A673 (cell line): ENCODE measurements around the gene WNK2. TPM values are rescaled to one million over a fixed set of nuclear protein-coding genes. Genes with fewer than 3 reads are reported as not detected.

Experiments used
- BruUV-seq: library from RNA; stranded (reverse); fragments of 400-500 nt; replicated peaks from 2 replicates; lab custom pipeline; 2021; lab: Mats Ljungman, UMichigan
- CTCF ChIA-PET: fragments of 300-600 bp; sonication (Branson Sonifier 250); formaldehyde crosslinking; loops from one replicate; lab custom pipeline; 2022; ENCODE audit warnings: antibody characterized with exemption; lab: Charles Lee
- POLR2A ChIA-PET: fragments of 300-600 bp; sonication (Branson Sonifier 250); formaldehyde crosslinking; loops from one replicate; lab custom pipeline; 2022; ENCODE audit warnings: antibody characterized with exemption; ENCODE audit not compliant: low non-redundant PET; lab: Charles Lee
- DNase-seq: peaks from one replicate; pipeline ENCODE4 v3.0.0-alpha.2; 2015; ENCODE audit warnings: low spot score
- H3K27ac ChIP-seq: fragments of 200-600 bp; sonication (generic); 2 replicates; pipeline ENCODE4 v1.5.1; 2016; ENCODE audit warnings: mixed run types, low read depth, mild to moderate bottlenecking, mixed read lengths, antibody characterized with exemption, low read length; ENCODE audit not compliant: poor library complexity, severe bottlenecking
- H3K27me3 ChIP-seq: fragments of 200-600 bp; sonication (generic); replicated peaks from 2 replicates; pipeline ENCODE4 v1.6.1; 2017; ENCODE audit warnings: mixed run types, low read depth, mild to moderate bottlenecking, mixed read lengths, antibody characterized with exemption, low read length; ENCODE audit not compliant: insufficient read depth, poor library complexity
- H3K36me3 ChIP-seq: fragments of 200-600 bp; sonication (generic); 2 replicates; pipeline ENCODE4 v1.6.1; 2016; ENCODE audit warnings: mixed run types, mild to moderate bottlenecking, mixed read lengths, antibody characterized with exemption, low read length; ENCODE audit not compliant: insufficient read depth, poor library complexity, severe bottlenecking
- H3K4me1 ChIP-seq: fragments of 200-600 bp; sonication (generic); 2 replicates; pipeline ENCODE4 v1.6.1; 2017; ENCODE audit warnings: mixed run types, mild to moderate bottlenecking, mixed read lengths, antibody characterized with exemption, low read length; ENCODE audit not compliant: insufficient read depth, poor library complexity, severe bottlenecking
- H3K4me3 ChIP-seq: fragments of 200-600 bp; sonication (generic); 2 replicates; pipeline ENCODE4 v1.5.1; 2016; ENCODE audit warnings: low read depth, mixed run types, mild to moderate bottlenecking, mixed read lengths, low read length; ENCODE audit not compliant: poor library complexity, severe bottlenecking
- H3K9me3 ChIP-seq: fragments of 200-600 bp; sonication (generic); 2 replicates; pipeline ENCODE4 v1.6.1; 2016; ENCODE audit warnings: mixed run types, low read depth, mild to moderate bottlenecking, mixed read lengths, antibody characterized with exemption, low read length; ENCODE audit not compliant: poor library complexity, severe bottlenecking
- EZH2 ChIP-seq: fragments of 200-600 bp; sonication (generic); IDR thresholded peaks from 2 replicates; pipeline ENCODE4 v1.6.1; 2017; ENCODE audit warnings: borderline replicate concordance, low read depth, mild to moderate bottlenecking, mixed read lengths, antibody characterized with exemption, low read length; ENCODE audit not compliant: poor library complexity, severe bottlenecking
- intact Hi-C: fragments of 100-400 bp; cut with micrococcal nuclease; formaldehyde crosslinking; loops from one replicate; pipeline ENCODE4 v1.10.0; 2022; ENCODE audit not compliant: unreplicated experiment
- total RNA-seq: library from RNA; stranded (reverse); gene quantifications from 2 replicates; pipeline ENCODE4 v1.2.3, GENCODE V29; 2021
- TF ChIP-seq, protein P1 (sequence below): fragments of 300-800, 200-600 bp; sonication (generic); conservative IDR thresholded peaks from 2 replicates; pipeline ENCODE4 v1.5.1; 2017; ENCODE audit warnings: low read depth, mild to moderate bottlenecking, antibody characterized with exemption, low read length, moderate library complexity, mixed read lengths

Gene WNK2
- total RNA-seq, 1 experiment from 2014 or later, result 9.6 TPM

DNA sequence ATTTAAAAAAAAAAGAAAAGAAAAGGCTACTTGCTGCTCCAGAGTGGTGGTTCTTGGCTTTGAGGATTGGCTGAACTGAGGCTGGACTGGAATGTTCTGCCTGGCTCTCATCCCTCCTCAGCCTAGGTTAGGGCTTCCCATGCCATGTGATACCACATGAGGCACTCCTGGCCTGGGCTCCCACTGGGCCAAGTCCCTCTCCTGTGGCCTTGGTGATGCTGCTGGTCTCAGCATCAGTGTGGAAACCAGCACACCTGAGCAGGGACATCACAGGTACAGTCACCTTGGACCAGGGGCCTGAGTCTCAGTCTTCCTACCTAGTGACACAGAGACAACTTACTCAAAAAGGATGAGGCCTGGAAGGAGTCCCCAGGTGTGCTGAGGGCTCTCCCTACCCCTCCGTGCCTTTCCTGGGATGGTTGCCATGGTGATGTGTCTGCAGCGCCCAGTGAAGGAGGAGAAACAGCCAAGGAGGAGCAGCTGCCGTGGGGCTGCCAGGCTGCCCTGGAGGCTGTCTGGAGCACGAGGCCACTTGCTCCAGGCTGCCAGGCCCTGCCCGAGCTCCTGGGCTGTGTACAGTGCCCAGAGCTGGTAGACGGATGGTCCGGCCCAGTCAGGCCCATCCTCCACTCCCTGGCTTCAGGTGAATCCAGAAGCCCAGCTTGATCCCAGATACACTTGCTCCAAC is 71.0 kb downstream of the WNK2 start:
- no peaks in the 10 kb centered on the region for H3K4me1 ChIP-seq
- DNase-seq, result no peak
- H3K36me3 ChIP-seq, result no peaks in the 10 kb centered on the region
- ChIA-PET CTCF (no interaction called here), POLR2A (no interaction called here)
- H3K9me3 ChIP-seq, result no peaks in the 10 kb centered on the region
- intact Hi-C loops, result no loop called here
- no peak overlapping the region for H3K27ac ChIP-seq
- TF ChIP-seq, protein P1, sequence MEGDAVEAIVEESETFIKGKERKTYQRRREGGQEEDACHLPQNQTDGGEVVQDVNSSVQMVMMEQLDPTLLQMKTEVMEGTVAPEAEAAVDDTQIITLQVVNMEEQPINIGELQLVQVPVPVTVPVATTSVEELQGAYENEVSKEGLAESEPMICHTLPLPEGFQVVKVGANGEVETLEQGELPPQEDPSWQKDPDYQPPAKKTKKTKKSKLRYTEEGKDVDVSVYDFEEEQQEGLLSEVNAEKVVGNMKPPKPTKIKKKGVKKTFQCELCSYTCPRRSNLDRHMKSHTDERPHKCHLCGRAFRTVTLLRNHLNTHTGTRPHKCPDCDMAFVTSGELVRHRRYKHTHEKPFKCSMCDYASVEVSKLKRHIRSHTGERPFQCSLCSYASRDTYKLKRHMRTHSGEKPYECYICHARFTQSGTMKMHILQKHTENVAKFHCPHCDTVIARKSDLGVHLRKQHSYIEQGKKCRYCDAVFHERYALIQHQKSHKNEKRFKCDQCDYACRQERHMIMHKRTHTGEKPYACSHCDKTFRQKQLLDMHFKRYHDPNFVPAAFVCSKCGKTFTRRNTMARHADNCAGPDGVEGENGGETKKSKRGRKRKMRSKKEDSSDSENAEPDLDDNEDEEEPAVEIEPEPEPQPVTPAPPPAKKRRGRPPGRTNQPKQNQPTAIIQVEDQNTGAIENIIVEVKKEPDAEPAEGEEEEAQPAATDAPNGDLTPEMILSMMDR, result no peak
- TF ChIP-seq EZH2, result no peak
- no peak overlapping the region for H3K4me3 ChIP-seq
- H3K27me3 ChIP-seq, result no peaks in the 10 kb centered on the region
- BruUV-seq, result no TSS peak

DNA sequence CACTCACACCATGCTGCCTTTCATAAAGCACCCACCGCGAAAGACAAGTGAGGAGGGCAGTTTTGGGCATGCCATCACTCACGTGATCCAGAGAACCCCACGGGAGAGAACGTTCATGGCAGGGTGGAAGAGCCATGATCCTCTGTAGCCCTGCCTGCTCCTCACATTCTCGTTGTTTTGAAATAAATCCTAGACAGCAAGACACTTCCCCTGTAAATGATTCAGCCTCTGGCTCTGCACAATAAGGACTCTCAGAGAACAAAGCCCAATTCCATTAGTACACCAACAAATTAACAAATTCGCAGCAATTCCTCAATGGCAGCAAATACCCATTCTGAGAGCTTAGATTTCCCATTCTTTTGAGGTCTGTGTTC is 71.5 kb downstream of the WNK2 start:
- H3K27me3 ChIP-seq, result no peaks in the 10 kb centered on the region
- intact Hi-C loops, result no loop called here
- no peaks in the 10 kb centered on the region for H3K36me3 ChIP-seq
- BruUV-seq, result no TSS peak
- POLR2A ChIA-PET, result no interaction called here
- no peaks in the 10 kb centered on the region for H3K4me1 ChIP-seq
- TF ChIP-seq, protein P1, result no peak
- H3K4me3 ChIP-seq, result no peak overlapping the region
- CTCF ChIA-PET, result no interaction called here
- no peak overlapping the region for H3K27ac ChIP-seq
- no peak for DNase-seq
- H3K9me3 ChIP-seq, result no peaks in the 10 kb centered on the region

DNA sequence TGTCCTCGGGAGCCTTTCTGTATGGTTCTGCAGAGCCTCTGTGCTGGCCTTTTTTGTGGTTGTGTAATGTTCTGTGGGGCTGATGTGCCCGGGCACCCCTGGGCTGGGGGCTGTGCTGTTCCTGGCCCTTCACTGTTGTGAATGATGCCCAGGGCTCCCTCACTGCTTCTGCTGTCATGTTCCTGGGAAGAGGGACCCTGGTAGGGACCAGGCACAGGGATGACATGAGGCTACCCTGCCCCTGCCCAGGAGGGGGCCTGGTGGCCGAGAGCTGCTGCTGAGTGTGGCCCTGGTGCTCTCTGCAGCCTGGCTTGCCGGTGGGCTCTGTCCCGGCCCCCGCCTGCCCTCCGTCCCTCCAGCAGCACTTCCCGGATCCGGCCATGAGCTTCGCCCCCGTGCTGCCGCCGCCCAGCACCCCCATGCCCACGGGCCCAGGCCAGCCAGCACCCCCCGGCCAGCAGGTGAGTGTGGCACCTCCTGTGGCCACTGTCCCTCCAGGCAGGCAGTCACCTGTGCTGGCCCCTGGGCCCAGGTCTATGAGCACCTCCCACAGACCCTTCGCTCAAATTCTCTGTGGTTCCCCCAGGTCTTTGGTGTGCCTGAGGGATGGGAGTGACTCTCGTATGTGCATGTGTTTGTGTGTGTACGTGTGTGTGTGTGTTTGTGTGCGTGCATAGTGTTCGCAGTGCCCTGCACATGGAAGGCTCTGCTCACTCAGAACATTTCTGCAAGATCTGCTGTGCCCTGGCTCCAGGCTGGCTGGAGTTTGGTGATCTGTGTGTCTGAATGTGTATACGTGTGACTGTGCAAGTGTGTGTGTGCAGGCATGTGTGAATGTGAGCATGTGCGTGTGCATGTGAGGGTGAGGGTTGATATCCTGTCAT is 72.3 kb downstream of the WNK2 start:
- Histone ChIP-seq H3K27me3 (no peaks in the 10 kb centered on the region), H3K36me3 (no peaks in the 10 kb centered on the region), H3K4me3 (no peak overlapping the region), H3K27ac (no peak overlapping the region), H3K9me3 (no peaks in the 10 kb centered on the region), H3K4me1 (no peaks in the 10 kb centered on the region)
- ChIA-PET POLR2A (no interaction called here), CTCF (no interaction called here)
- TF ChIP-seq EZH2, result no peak
- TF ChIP-seq, protein P1, result no peak
- no peak for DNase-seq
- intact Hi-C loops, result no loop called here
- BruUV-seq, result no TSS peak
